ENCODE results near the gene NUP107.

NUP107 gene

DNA sequence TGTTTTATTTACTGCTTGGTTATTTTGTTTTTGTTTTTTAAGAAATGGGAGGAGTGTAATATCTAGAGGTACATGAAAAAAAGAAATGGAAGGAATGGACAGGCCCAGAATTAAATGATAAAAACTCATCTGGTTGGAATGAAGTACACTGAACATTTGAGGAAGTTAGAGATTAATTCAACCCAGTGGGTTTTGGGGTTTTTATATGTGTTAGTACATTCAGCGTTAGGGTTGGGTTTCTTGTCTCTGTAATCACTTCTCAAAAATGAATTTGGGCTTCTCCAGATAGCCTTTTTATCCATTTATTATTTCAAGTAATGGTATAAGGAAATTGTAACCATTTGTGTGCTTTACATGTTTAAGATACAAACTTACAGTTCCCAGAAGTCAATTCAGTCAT, 19.5 kb upstream of the NUP107 start:
- Histone ChIP-seq H3K36me3 (ENCODE audit: control insufficient read depth, low read length) (peaks cover 7% of the 10 kb centered on the region; the same call in 1 of the 2 replicates), H4K20me1 (ENCODE audit: control insufficient read depth, insufficient read depth, low read depth, low read length) (no peaks in the 10 kb centered on the region), H3K9me2 (replicated peaks; ENCODE audit: control insufficient read depth, low read length) (no peaks in the 10 kb centered on the region), H3F3A (ENCODE audit: control insufficient read depth, insufficient read depth) (peaks cover 29% of the 10 kb centered on the region), H3K4me1 (ENCODE audit: control insufficient read depth, low read length) (peaks cover 34% of the 10 kb centered on the region), H3K27me3 (ENCODE audit: control insufficient read depth, low read length) (no peaks in the 10 kb centered on the region), H3K79me2 (ENCODE audit: control insufficient read depth, low read length) (no peaks in the 10 kb centered on the region), H3K4me3 (ENCODE audit: low read length) (no peak overlapping the region), H3K27ac (ENCODE audit: low read depth, low read length) (no peak overlapping the region), H3K9me3 (ENCODE audit: control insufficient read depth, insufficient read depth, low read length) (no peaks in the 10 kb centered on the region), H3K4me2 (ENCODE audit: low read length) (no peak overlapping the region)
- TF ChIP-seq, protein P1, sequence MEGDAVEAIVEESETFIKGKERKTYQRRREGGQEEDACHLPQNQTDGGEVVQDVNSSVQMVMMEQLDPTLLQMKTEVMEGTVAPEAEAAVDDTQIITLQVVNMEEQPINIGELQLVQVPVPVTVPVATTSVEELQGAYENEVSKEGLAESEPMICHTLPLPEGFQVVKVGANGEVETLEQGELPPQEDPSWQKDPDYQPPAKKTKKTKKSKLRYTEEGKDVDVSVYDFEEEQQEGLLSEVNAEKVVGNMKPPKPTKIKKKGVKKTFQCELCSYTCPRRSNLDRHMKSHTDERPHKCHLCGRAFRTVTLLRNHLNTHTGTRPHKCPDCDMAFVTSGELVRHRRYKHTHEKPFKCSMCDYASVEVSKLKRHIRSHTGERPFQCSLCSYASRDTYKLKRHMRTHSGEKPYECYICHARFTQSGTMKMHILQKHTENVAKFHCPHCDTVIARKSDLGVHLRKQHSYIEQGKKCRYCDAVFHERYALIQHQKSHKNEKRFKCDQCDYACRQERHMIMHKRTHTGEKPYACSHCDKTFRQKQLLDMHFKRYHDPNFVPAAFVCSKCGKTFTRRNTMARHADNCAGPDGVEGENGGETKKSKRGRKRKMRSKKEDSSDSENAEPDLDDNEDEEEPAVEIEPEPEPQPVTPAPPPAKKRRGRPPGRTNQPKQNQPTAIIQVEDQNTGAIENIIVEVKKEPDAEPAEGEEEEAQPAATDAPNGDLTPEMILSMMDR (IDR thresholded peaks at IDR 0.05; ENCODE audit: low read depth, low read length, poor library complexity, severe bottlenecking) = no peak
- TF ChIP-seq EZH2phosphoT487 (IDR thresholded peaks at IDR 0.05; ENCODE audit: borderline replicate concordance, low read length) = no peak

GRCh38 chr12:68667896-68668295, 18.9 kb upstream of the NUP107 start:
- H3K4me1 ChIP-seq (ENCODE audit: control insufficient read depth, low read length) = peaks cover 28% of the 10 kb centered on the region
- no peak overlapping the region for H3K4me3 ChIP-seq (ENCODE audit: low read length)
- peaks cover 28% of the 10 kb centered on the region for H3F3A ChIP-seq (ENCODE audit: control insufficient read depth, insufficient read depth)
- TF ChIP-seq, protein P1 (IDR thresholded peaks at IDR 0.05; ENCODE audit: low read depth, low read length, poor library complexity, severe bottlenecking) = no peak
- TF ChIP-seq EZH2phosphoT487 (IDR thresholded peaks at IDR 0.05; ENCODE audit: borderline replicate concordance, low read length) = no peak
- H3K9me2 ChIP-seq (replicated peaks; ENCODE audit: control insufficient read depth, low read length) = no peaks in the 10 kb centered on the region
- no peak overlapping the region for H3K27ac ChIP-seq (ENCODE audit: low read depth, low read length)
- H4K20me1 ChIP-seq (ENCODE audit: control insufficient read depth, insufficient read depth, low read depth, low read length) = no peaks in the 10 kb centered on the region
- peaks cover 7% of the 10 kb centered on the region; the same call in 1 of the 2 replicates for H3K36me3 ChIP-seq (ENCODE audit: control insufficient read depth, low read length)
- H3K79me2 ChIP-seq (ENCODE audit: control insufficient read depth, low read length) = no peaks in the 10 kb centered on the region
- H3K4me2 ChIP-seq (ENCODE audit: low read length) = no peak overlapping the region
- H3K27me3 ChIP-seq (ENCODE audit: control insufficient read depth, low read length) = no peaks in the 10 kb centered on the region
- no peaks in the 10 kb centered on the region for H3K9me3 ChIP-seq (ENCODE audit: control insufficient read depth, insufficient read depth, low read length)

DNA sequence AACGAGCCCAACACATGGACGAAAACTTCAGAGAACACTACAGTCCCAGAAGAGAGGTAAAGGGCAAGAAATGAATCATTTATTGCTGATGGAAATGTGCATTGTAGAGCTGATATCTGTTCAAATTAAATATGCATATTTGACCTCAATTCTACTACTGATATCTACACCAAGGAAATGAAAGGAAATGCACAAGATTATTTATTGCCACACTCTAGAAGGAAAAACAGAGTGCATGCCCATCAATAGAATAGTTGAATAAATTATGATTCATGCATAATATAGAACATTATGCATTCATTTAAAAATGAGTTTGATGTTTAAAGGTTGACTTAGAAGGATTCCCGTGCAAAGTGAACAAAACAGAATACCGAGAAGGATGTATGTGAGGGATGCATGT, 15.6 kb upstream of the NUP107 start:
- no peaks in the 10 kb centered on the region for H3K79me2 ChIP-seq (ENCODE audit: control insufficient read depth, low read length)
- H3K4me1 ChIP-seq (ENCODE audit: control insufficient read depth, low read length) = peaks cover 18% of the 10 kb centered on the region
- no peaks in the 10 kb centered on the region for H3K9me3 ChIP-seq (ENCODE audit: control insufficient read depth, insufficient read depth, low read length)
- peaks cover 20% of the 10 kb centered on the region for H3F3A ChIP-seq (ENCODE audit: control insufficient read depth, insufficient read depth)
- H3K4me3 ChIP-seq (ENCODE audit: low read length) = no peak overlapping the region
- no peak overlapping the region for H3K4me2 ChIP-seq (ENCODE audit: low read length)
- no peaks in the 10 kb centered on the region for H3K9me2 ChIP-seq (replicated peaks; ENCODE audit: control insufficient read depth, low read length)
- no peak overlapping the region for H3K27ac ChIP-seq (ENCODE audit: low read depth, low read length)
- no peaks in the 10 kb centered on the region for H3K36me3 ChIP-seq (ENCODE audit: control insufficient read depth, low read length)
- no peaks in the 10 kb centered on the region for H3K27me3 ChIP-seq (ENCODE audit: control insufficient read depth, low read length)
- no peak for TF ChIP-seq EZH2phosphoT487 (IDR thresholded peaks at IDR 0.05; ENCODE audit: borderline replicate concordance, low read length)
- TF ChIP-seq, protein P1 (IDR thresholded peaks at IDR 0.05; ENCODE audit: low read depth, low read length, poor library complexity, severe bottlenecking) = no peak
- no peaks in the 10 kb centered on the region for H4K20me1 ChIP-seq (ENCODE audit: control insufficient read depth, insufficient read depth, low read depth, low read length)

Data from DOHH2 (cell line).